Thyroid gland (tissue), 4 donors: ENCODE data around the gene PCYT2.

Experiments
- CTCF ChIP-seq, 6 experiments: fragments of 200-600 bp in 3 of 6; fragments of 450-650 bp in 3 of 6; sonication (generic) in 3 of 6; IDR thresholded peaks; one replicate each; pipeline ENCODE4 v1.5.1; 2016 to 2019; ENCODE audit warnings: antibody characterized with exemption in 6 of 6, mild to moderate bottlenecking in 2 of 6, inconsistent platforms in 1 of 6, moderate library complexity in 1 of 6
- POLR2A ChIP-seq, 2 donors: fragments of 450-650 bp; IDR thresholded peaks; one replicate each; pipeline ENCODE4 v1.6.1; 2017; ENCODE audit warnings: antibody characterized with exemption in 2 of 2, mild to moderate bottlenecking in 2 of 2, moderate library complexity in 1 of 2

GRCh38 chr17:81900181-81900820 lies 10.9 kb downstream of the PCYT2 start:
- TF ChIP-seq POLR2A (IDR thresholded peaks at IDR 0.05) (no peak), CTCF (IDR thresholded peaks at IDR 0.05) (no peak)
